WTC11 (cell line): ENCODE data around the gene DACH2. TPM values are rescaled to one million over a fixed set of nuclear protein-coding genes. Genes with fewer than 3 reads are reported as not detected.

Source experiments
- ATAC-seq: fragments of 200-7000 bp; cut with Tn5 transposase; 2 replicates; pipeline ENCODE4 v1.10.0; 2021; ENCODE audit warnings: mild to moderate bottlenecking, moderate library complexity
- CTCF ChIA-PET: fragments of 300-600 bp; sonication (Branson Sonifier 250); formaldehyde crosslinking; loops from one replicate; lab custom pipeline; 2021; ENCODE audit warnings: antibody characterized with exemption; lab: Charles Lee
- POLR2A ChIA-PET: fragments of 350-600 bp; sonication (Branson Sonifier 250); formaldehyde crosslinking; loops from one replicate; lab custom pipeline; 2021; ENCODE audit warnings: antibody characterized with exemption; lab: Charles Lee
- DNase-seq: peaks from one replicate; pipeline ENCODE4 v3.0.0; 2021; ENCODE audit warnings: low spot score
- H3K27ac Mint-ChIP-seq: 2 replicates; pipeline ENCODE4 v1.8.0; 2021; ENCODE audit warnings: mixed read lengths
- H3K27me3 Mint-ChIP-seq: 2 replicates; pipeline ENCODE4 v1.8.0; 2021; ENCODE audit warnings: low read depth, mild to moderate bottlenecking, moderate library complexity, mixed read lengths
- H3K36me3 Mint-ChIP-seq: 2 replicates; pipeline ENCODE4 v1.8.0; 2021; ENCODE audit warnings: mixed read lengths
- H3K4me1 Mint-ChIP-seq: 2 replicates; pipeline ENCODE4 v1.8.0; 2022; ENCODE audit warnings: mixed read lengths
- H3K4me3 Mint-ChIP-seq: 2 replicates; pipeline ENCODE4 v1.8.0; 2021; ENCODE audit warnings: mild to moderate bottlenecking, moderate library complexity, mixed read lengths
- H3K9me3 Mint-ChIP-seq: 2 replicates; pipeline ENCODE4 v1.8.0; 2021; ENCODE audit warnings: mixed read lengths
- CREB1 ChIP-seq: sonication (generic); formaldehyde crosslinking; IDR thresholded peaks from 2 replicates; pipeline ENCODE4 v1.8.0; 2023; ENCODE audit warnings: mild to moderate bottlenecking, missing genetic modification reagents
- FOXK1 ChIP-seq: sonication (generic); formaldehyde crosslinking; IDR thresholded peaks from 2 replicates; pipeline ENCODE4 v1.8.0; 2022; ENCODE audit warnings: mild to moderate bottlenecking, moderate library complexity, missing genetic modification reagents
- GABPB1 ChIP-seq: sonication (generic); formaldehyde crosslinking; IDR thresholded peaks from 2 replicates; pipeline ENCODE4 v1.8.1; 2023; ENCODE audit warnings: mild to moderate bottlenecking, missing genetic modification reagents
- GTF2I ChIP-seq: fragments of 250-450 bp; sonication (Bioruptor Pico); conservative IDR thresholded peaks from 2 replicates; pipeline ENCODE4 v1.4.0; 2021; ENCODE audit warnings: mild to moderate bottlenecking
- HMGA2 ChIP-seq: fragments of 250-450 bp; sonication (Bioruptor Pico); IDR thresholded peaks from 2 replicates; pipeline ENCODE4 v1.4.0; 2021; ENCODE audit warnings: mild to moderate bottlenecking, moderate library complexity
- JUN ChIP-seq: sonication (generic); formaldehyde crosslinking; IDR thresholded peaks from 2 replicates; pipeline ENCODE4 v1.8.0; 2023; ENCODE audit warnings: mild to moderate bottlenecking, missing genetic modification reagents
- KAT7 ChIP-seq: sonication (generic); formaldehyde crosslinking; IDR thresholded peaks from 2 replicates; pipeline ENCODE4 v1.8.1; 2023; ENCODE audit warnings: missing genetic modification reagents, mild to moderate bottlenecking, borderline replicate concordance
- MXD4 ChIP-seq: fragments of 250-450 bp; sonication (Bioruptor Pico); IDR thresholded peaks from 2 replicates; pipeline ENCODE4 v1.8.0; 2021; ENCODE audit warnings: mild to moderate bottlenecking, moderate library complexity, borderline replicate concordance
- MYBL2 ChIP-seq: sonication (generic); formaldehyde crosslinking; IDR thresholded peaks from 2 replicates; pipeline ENCODE4 v1.8.1; 2023; ENCODE audit warnings: mild to moderate bottlenecking, moderate library complexity, missing genetic modification reagents
- NFYB ChIP-seq: sonication (generic); formaldehyde crosslinking; conservative IDR thresholded peaks from 2 replicates; pipeline ENCODE4 v1.8.0; 2022; ENCODE audit warnings: low read depth, missing genetic modification reagents
- NR3C1 ChIP-seq: sonication (generic); formaldehyde crosslinking; conservative IDR thresholded peaks from 2 replicates; pipeline ENCODE4 v1.8.1; 2023; ENCODE audit warnings: low read depth, mild to moderate bottlenecking, missing genetic modification reagents
- RELA ChIP-seq: sonication (generic); formaldehyde crosslinking; IDR thresholded peaks from 2 replicates; pipeline ENCODE4 v1.8.1; 2022; ENCODE audit warnings: missing genetic modification reagents, mild to moderate bottlenecking, borderline replicate concordance
- RORB ChIP-seq: fragments of 250-450 bp; sonication (Bioruptor Pico); IDR thresholded peaks from 2 replicates; pipeline ENCODE4 v1.9.0; 2021; ENCODE audit warnings: mild to moderate bottlenecking
- SOX15 ChIP-seq: fragments of 250-450 bp; sonication (Bioruptor Pico); IDR thresholded peaks from 2 replicates; pipeline ENCODE4 v1.9.0; 2021; ENCODE audit warnings: mild to moderate bottlenecking
- TCF7 ChIP-seq: sonication (generic); formaldehyde crosslinking; IDR thresholded peaks from 2 replicates; pipeline ENCODE4 v1.8.0; 2022; ENCODE audit warnings: mild to moderate bottlenecking, low read depth, missing genetic modification reagents, moderate library complexity
- ZBTB21 ChIP-seq: sonication (generic); formaldehyde crosslinking; IDR thresholded peaks from 2 replicates; pipeline ENCODE4 v1.8.1; 2023; ENCODE audit warnings: mild to moderate bottlenecking, missing genetic modification reagents, borderline replicate concordance
- ZNF671 ChIP-seq: fragments of 250-450 bp; sonication (Bioruptor Pico); IDR thresholded peaks from 2 replicates; pipeline ENCODE4 v1.8.0; 2021; ENCODE audit warnings: mild to moderate bottlenecking
- total RNA-seq: library from RNA; stranded (reverse); gene quantifications from 3 replicates; pipeline ENCODE4 v1.2.3, GENCODE V29; 2021
- TF ChIP-seq, protein P1 (sequence below): sonication (generic); formaldehyde crosslinking; IDR thresholded peaks from 2 replicates; pipeline ENCODE4 v1.8.1; 2023; ENCODE audit warnings: mild to moderate bottlenecking, missing genetic modification reagents, borderline replicate concordance
- TF ChIP-seq, protein P2 (sequence below): sonication (generic); formaldehyde crosslinking; IDR thresholded peaks from 2 replicates; pipeline ENCODE4 v1.8.1; 2022; ENCODE audit warnings: mild to moderate bottlenecking, moderate library complexity, missing genetic modification reagents
- TF ChIP-seq, protein P3 (sequence below): sonication (generic); formaldehyde crosslinking; IDR thresholded peaks from 2 replicates; pipeline ENCODE4 v1.8.0; 2022; ENCODE audit warnings: mild to moderate bottlenecking, missing genetic modification reagents
- TF ChIP-seq, protein P4 (sequence below): sonication (generic); formaldehyde crosslinking; IDR thresholded peaks from 2 replicates; pipeline ENCODE4 v1.8.0; 2023; ENCODE audit warnings: missing genetic modification reagents, mild to moderate bottlenecking, borderline replicate concordance

Gene DACH2
- total RNA-seq, 1 experiment from 2014 or later, result 3.5 TPM

DNA sequence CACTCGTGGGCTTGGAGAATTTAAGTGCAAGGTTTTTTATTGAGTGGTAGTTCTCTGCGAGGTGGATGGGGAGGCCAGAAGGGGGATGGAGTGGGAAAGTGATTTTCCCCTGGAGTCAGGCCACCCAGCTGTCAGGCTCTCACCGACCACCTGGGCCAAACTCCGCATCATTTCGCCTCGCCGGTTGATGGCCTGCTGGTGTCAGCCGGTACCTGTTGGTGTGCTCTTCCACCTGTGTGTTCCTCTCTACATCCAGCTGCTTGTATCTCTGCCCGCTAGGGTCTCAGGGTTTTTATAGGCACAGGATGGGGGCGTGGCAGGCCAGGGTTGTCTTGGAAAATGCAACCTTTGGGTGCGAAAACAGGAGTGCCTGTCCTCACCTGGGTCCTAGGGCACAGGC, 200.9 kb downstream of the DACH2 start:
- CTCF ChIA-PET, result no interaction called here
- peak; percentile 50 for ATAC-seq
- H3K9me3 Mint-ChIP-seq, result no peaks in the 10 kb centered on the region
- H3K4me3 Mint-ChIP-seq, result no peak overlapping the region
- TF ChIP-seq KAT7 (CRISPR knock-in tag), result no peak
- no peak overlapping the region for H3K27ac Mint-ChIP-seq
- H3K4me1 Mint-ChIP-seq, result peaks cover 3% of the 10 kb centered on the region; the same call in 1 of the 2 replicates
- no peaks in the 10 kb centered on the region for H3K36me3 Mint-ChIP-seq
- POLR2A ChIA-PET, result no interaction called here
- no peaks in the 10 kb centered on the region for H3K27me3 Mint-ChIP-seq
- DNase-seq, result peak; percentile 11

DNA sequence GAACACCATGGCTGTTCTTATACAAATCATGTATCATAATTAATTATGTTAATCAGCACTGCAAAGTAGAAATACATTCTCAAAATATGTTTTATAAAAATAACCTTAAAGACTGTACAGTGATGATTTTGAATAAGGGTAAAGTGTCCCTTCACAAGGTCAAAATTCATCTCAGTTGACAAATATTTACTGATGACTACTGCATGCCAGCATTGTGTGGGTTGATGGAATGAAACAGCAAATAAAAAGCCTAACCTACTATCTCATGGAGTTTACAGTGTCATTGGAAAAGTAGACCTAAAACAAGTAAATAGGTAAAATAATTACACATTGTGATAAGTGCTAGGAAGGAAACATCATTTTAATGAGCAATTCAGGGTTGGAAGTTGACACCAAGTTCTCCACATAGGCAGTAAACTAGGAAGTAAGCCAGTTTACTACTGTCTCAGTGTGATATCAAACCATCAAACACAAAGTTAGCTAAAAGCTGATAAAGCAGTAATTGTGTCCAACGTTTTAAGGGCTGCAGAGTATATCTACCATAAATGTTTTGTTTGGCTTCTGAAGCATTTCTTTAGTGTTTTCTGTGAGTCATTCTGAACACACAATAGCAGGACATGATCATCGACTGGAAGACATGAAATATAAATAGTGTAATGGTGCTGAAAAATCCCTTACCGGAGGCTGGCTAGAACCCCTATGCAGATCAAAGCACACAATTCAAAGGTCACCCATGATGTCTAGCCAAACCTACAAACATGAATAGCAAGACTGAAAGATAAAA, 221.8 kb downstream of the DACH2 start:
- Mint-ChIP-seq H3K4me1 (no peaks in the 10 kb centered on the region), H3K27ac (no peak overlapping the region), H3K9me3 (peaks cover 8% of the 10 kb centered on the region), H3K27me3 (no peaks in the 10 kb centered on the region), H3K36me3 (no peaks in the 10 kb centered on the region), H3K4me3 (no peak overlapping the region)
- POLR2A ChIA-PET, result interaction anchor here (0.6 kb wide), 1 partner anchor 1227 kb away, joined by 10 read pairs; no protein-coding TSS in a partner anchor
- DNase-seq, result no peak
- CTCF ChIA-PET, result no interaction called here
- 0 out of 2 replicates have a peak, but pooled peaks have one; percentile 25 for TF ChIP-seq GABPB1
- TF ChIP-seq, protein P1, sequence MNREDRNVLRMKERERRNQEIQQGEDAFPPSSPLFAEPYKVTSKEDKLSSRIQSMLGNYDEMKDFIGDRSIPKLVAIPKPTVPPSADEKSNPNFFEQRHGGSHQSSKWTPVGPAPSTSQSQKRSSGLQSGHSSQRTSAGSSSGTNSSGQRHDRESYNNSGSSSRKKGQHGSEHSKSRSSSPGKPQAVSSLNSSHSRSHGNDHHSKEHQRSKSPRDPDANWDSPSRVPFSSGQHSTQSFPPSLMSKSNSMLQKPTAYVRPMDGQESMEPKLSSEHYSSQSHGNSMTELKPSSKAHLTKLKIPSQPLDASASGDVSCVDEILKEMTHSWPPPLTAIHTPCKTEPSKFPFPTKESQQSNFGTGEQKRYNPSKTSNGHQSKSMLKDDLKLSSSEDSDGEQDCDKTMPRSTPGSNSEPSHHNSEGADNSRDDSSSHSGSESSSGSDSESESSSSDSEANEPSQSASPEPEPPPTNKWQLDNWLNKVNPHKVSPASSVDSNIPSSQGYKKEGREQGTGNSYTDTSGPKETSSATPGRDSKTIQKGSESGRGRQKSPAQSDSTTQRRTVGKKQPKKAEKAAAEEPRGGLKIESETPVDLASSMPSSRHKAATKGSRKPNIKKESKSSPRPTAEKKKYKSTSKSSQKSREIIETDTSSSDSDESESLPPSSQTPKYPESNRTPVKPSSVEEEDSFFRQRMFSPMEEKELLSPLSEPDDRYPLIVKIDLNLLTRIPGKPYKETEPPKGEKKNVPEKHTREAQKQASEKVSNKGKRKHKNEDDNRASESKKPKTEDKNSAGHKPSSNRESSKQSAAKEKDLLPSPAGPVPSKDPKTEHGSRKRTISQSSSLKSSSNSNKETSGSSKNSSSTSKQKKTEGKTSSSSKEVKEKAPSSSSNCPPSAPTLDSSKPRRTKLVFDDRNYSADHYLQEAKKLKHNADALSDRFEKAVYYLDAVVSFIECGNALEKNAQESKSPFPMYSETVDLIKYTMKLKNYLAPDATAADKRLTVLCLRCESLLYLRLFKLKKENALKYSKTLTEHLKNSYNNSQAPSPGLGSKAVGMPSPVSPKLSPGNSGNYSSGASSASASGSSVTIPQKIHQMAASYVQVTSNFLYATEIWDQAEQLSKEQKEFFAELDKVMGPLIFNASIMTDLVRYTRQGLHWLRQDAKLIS, result no peak
- no peak for ATAC-seq

DNA sequence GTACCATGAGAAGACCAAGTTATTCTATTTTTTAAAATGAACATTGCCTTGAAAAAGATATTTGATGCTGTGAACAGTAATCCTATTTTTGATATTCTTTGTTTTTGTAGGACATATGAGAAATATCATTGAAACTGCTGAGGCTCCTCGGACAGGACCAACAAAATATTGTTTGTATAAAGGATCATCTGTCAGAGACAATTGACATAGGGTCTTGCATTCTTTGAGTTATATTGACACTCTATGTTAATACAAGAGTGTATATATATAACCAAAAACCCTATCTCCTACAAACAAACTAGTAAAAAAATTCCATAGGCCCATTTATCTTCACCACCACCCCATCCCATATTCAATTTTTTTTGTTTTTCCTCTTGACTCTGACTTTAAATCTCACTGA, 222.7 kb downstream of the DACH2 start:
- no peaks in the 10 kb centered on the region for H3K36me3 Mint-ChIP-seq
- CTCF ChIA-PET, result no interaction called here
- POLR2A ChIA-PET, result no interaction called here
- no peak overlapping the region for H3K4me3 Mint-ChIP-seq
- no peak for DNase-seq
- no peak for TF ChIP-seq GTF2I
- no peak for TF ChIP-seq ZBTB21
- no peak for TF ChIP-seq SOX15 (CRISPR knock-in tag)
- TF ChIP-seq TCF7, result no peak
- no peak for TF ChIP-seq RELA (CRISPR knock-in tag)
- TF ChIP-seq MYBL2 (CRISPR knock-in tag), result no peak
- no peak for TF ChIP-seq FOXK1 (CRISPR knock-in tag)
- TF ChIP-seq HMGA2 (CRISPR knock-in tag), result no peak
- TF ChIP-seq MXD4 (CRISPR knock-in tag), result no peak
- no peak for TF ChIP-seq RORB (CRISPR knock-in tag)
- no peak for TF ChIP-seq ZNF671 (CRISPR knock-in tag)
- no peak for TF ChIP-seq CREB1 (CRISPR knock-in tag)
- TF ChIP-seq, protein P2, sequence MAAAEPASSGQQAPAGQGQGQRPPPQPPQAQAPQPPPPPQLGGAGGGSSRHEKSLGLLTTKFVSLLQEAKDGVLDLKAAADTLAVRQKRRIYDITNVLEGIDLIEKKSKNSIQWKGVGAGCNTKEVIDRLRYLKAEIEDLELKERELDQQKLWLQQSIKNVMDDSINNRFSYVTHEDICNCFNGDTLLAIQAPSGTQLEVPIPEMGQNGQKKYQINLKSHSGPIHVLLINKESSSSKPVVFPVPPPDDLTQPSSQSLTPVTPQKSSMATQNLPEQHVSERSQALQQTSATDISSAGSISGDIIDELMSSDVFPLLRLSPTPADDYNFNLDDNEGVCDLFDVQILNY, result no peak
- TF ChIP-seq NR3C1 (CRISPR knock-in tag), result no peak
- TF ChIP-seq, protein P3, sequence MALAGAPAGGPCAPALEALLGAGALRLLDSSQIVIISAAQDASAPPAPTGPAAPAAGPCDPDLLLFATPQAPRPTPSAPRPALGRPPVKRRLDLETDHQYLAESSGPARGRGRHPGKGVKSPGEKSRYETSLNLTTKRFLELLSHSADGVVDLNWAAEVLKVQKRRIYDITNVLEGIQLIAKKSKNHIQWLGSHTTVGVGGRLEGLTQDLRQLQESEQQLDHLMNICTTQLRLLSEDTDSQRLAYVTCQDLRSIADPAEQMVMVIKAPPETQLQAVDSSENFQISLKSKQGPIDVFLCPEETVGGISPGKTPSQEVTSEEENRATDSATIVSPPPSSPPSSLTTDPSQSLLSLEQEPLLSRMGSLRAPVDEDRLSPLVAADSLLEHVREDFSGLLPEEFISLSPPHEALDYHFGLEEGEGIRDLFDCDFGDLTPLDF (CRISPR knock-in tag), result no peak
- TF ChIP-seq, protein P4, sequence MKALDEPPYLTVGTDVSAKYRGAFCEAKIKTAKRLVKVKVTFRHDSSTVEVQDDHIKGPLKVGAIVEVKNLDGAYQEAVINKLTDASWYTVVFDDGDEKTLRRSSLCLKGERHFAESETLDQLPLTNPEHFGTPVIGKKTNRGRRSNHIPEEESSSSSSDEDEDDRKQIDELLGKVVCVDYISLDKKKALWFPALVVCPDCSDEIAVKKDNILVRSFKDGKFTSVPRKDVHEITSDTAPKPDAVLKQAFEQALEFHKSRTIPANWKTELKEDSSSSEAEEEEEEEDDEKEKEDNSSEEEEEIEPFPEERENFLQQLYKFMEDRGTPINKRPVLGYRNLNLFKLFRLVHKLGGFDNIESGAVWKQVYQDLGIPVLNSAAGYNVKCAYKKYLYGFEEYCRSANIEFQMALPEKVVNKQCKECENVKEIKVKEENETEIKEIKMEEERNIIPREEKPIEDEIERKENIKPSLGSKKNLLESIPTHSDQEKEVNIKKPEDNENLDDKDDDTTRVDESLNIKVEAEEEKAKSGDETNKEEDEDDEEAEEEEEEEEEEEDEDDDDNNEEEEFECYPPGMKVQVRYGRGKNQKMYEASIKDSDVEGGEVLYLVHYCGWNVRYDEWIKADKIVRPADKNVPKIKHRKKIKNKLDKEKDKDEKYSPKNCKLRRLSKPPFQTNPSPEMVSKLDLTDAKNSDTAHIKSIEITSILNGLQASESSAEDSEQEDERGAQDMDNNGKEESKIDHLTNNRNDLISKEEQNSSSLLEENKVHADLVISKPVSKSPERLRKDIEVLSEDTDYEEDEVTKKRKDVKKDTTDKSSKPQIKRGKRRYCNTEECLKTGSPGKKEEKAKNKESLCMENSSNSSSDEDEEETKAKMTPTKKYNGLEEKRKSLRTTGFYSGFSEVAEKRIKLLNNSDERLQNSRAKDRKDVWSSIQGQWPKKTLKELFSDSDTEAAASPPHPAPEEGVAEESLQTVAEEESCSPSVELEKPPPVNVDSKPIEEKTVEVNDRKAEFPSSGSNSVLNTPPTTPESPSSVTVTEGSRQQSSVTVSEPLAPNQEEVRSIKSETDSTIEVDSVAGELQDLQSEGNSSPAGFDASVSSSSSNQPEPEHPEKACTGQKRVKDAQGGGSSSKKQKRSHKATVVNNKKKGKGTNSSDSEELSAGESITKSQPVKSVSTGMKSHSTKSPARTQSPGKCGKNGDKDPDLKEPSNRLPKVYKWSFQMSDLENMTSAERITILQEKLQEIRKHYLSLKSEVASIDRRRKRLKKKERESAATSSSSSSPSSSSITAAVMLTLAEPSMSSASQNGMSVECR (CRISPR knock-in tag), result no peak
- TF ChIP-seq JUN (CRISPR knock-in tag), result no peak
- no peak for TF ChIP-seq NFYB (CRISPR knock-in tag)
- TF ChIP-seq, all 79 proteins: peak for 0
- Mint-ChIP-seq H3K27me3 (no peaks in the 10 kb centered on the region), H3K4me1 (no peaks in the 10 kb centered on the region), H3K9me3 (peaks cover 8% of the 10 kb centered on the region), H3K27ac (no peak overlapping the region)
- no peak for ATAC-seq
